Fibroblast of pulmonary artery (primary cell): ENCODE results near the gene HIVEP3.

ENCODE experiments used
- DNase-seq: peaks from one replicate; pipeline ENCODE4 v3.0.0-alpha.2; 2010; ENCODE audit warnings: low read depth
- H3K4me3 ChIP-seq: replicated peaks from 2 replicates; pipeline ENCODE4 v1.5.1; 2011; ENCODE audit warnings: low read depth, mild to moderate bottlenecking, control low read depth, low read length, moderate library complexity
- TF ChIP-seq, protein P1 (sequence below): IDR thresholded peaks from 2 replicates; pipeline ENCODE4 v1.5.1; 2011; ENCODE audit warnings: mild to moderate bottlenecking, control low read depth, low read length, inconsistent platforms; ENCODE audit errors: missing control alignments

HIVEP3 gene

GRCh38 chr1:41580021-41580420 lies 338.7 kb downstream of the HIVEP3 start:
- TF ChIP-seq, protein P1, sequence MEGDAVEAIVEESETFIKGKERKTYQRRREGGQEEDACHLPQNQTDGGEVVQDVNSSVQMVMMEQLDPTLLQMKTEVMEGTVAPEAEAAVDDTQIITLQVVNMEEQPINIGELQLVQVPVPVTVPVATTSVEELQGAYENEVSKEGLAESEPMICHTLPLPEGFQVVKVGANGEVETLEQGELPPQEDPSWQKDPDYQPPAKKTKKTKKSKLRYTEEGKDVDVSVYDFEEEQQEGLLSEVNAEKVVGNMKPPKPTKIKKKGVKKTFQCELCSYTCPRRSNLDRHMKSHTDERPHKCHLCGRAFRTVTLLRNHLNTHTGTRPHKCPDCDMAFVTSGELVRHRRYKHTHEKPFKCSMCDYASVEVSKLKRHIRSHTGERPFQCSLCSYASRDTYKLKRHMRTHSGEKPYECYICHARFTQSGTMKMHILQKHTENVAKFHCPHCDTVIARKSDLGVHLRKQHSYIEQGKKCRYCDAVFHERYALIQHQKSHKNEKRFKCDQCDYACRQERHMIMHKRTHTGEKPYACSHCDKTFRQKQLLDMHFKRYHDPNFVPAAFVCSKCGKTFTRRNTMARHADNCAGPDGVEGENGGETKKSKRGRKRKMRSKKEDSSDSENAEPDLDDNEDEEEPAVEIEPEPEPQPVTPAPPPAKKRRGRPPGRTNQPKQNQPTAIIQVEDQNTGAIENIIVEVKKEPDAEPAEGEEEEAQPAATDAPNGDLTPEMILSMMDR: no peak
- DNase-seq: no peak
- no peak overlapping the region for H3K4me3 ChIP-seq

DNA sequence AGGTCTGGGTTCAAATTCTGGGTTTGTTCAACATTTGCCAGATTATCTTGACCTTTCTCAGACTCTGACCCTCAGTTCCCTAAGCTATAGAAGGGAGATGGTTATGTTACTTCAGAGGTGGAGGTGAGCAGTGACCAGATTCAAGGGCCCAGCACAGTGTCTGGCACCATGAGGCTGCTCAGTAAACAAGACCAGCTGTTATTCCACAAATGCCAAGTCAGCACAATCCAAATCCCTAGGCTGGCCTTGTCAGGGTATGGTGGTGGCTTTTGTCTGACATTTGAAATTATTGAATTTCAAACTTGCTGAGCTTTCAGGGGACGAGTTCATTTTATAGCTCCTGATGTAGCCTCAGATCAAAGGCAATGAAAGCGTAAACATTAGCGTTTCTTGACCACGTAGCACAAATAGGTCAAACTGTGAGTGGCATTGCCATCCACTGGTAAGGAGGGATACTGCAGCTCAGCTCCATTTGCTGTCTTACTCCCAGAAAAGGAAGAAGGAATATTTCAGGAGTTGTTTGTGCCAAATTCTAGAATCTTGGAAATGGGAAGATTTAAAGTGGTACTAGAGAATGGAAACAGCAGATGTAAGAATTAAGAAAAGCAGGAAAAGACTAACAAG lies 339.9 kb downstream of the HIVEP3 start:
- peak; percentile 35 for DNase-seq
- TF ChIP-seq, protein P1: peak; percentile 52
- no peak overlapping the region for H3K4me3 ChIP-seq

DNA sequence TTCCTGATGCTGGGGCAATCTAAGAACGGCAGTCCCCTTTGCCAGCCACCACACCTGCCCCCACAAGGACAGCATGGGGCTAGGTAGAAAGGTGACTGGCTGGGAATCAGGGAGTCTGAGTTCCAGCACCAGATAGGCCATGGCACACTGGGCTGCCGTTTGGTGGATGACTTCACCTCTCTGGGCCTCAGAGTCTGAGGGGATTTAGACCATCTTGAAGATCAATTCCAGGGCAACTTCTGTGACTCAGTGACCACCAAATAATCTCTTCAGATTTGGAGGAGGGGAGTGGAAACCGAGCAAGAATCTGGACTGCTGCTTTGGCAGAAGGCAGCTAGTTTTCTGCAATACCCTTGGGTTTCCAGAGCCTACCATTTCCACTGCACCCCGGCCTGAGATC lies 342.1 kb downstream of the HIVEP3 start:
- H3K4me3 ChIP-seq: no peak overlapping the region
- TF ChIP-seq, protein P1: no peak
- no peak for DNase-seq

DNA sequence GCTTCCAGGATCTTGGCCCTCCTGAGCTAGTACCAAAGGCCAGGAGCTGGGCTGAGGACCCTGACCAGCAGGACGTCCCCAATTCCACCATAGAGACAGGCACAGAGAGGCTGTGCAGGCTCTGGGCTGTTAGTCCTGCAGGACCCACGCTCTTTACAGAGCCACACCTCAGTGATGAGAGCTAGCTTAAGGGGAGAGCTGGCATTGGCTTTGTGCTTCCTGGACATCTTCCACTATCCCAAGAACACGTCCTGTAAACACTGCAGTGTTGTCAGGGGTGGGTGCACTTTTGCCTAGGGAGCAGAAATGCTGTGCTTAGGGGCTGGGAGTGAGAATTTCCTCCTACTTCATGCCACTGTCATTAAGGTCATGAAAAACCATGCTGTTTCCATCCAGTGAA lies 342.5 kb downstream of the HIVEP3 start:
- TF ChIP-seq, protein P1: no peak
- no peak overlapping the region for H3K4me3 ChIP-seq
- DNase-seq: no peak

GRCh38 chr1:41574842-41575241 lies 343.9 kb downstream of the HIVEP3 start:
- no peak overlapping the region for H3K4me3 ChIP-seq
- DNase-seq: no peak
- TF ChIP-seq, protein P1: no peak

DNA sequence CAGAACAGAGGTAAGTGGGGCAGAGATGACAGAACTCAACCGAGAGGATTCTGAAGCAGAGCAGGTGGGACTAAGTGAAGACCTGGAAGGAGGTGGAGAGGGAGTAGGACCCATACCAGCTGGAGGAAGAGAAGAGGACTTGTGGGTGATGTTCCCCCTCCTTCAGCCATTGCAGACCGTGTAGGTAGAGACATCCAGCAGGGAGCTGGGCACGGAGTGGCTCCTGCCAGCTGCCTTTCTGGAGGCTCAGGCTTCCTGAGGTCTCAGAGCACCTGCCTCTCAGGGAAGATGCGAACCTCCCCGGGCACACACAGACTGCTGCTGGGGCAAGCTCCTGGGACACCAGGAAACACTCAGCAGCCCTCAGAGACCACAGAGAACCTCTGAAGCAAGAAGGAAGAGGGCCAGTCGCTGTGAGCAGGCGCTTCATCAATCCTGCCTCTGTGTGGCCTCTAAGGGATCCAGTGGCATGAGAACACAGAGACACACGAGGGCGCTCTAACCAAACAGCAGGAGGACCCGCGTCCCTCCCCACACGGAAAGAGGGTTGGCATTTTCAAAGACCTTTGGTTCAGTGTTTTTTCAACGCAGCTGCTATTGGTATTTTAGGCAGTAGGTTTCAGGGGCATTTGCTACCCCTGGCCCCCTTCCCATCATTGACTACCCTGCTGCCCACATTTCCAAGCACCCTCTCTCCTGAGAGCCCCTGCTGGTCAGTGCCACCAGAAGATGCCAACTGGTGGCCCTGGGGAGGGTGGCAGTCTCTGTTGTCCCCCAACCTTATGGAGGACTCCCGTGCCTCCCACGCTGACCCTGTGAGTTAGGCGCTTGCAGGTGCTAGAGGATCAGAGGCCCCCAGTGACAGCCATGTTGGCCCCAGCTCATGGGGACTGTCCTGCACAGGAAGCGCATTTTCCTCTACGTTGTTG lies 344.7 kb downstream of the HIVEP3 start:
- peak; percentile 88 for DNase-seq
- TF ChIP-seq, protein P1: peak; percentile 91
- no peak overlapping the region for H3K4me3 ChIP-seq
